WTC11 (cell line): Measurements from ENCODE around the gene MKLN1.

Source experiments
- ATF2 ChIP-seq: sonication (generic); formaldehyde crosslinking; IDR thresholded peaks from 2 replicates; pipeline ENCODE4 v1.8.1; 2022; ENCODE audit warnings: low read depth, missing genetic modification reagents, borderline replicate concordance
- ATF3 ChIP-seq: sonication (generic); formaldehyde crosslinking; conservative IDR thresholded peaks from 2 replicates; pipeline ENCODE4 v1.8.1; 2022; ENCODE audit warnings: mild to moderate bottlenecking, missing genetic modification reagents
- CDX4 ChIP-seq: fragments of 250-450 bp; sonication (Bioruptor Pico); IDR thresholded peaks from 2 replicates; pipeline ENCODE4 v1.9.0; 2021; ENCODE audit warnings: moderate library complexity, mild to moderate bottlenecking, inconsistent platforms, borderline replicate concordance
- CTCF ChIP-seq: fragments of 200-600 bp; IDR thresholded peaks from 2 replicates; pipeline ENCODE4 v1.8.0; 2022; ENCODE audit warnings: antibody characterized with exemption
- KAT7 ChIP-seq: sonication (generic); formaldehyde crosslinking; IDR thresholded peaks from 2 replicates; pipeline ENCODE4 v1.8.1; 2023; ENCODE audit warnings: missing genetic modification reagents, mild to moderate bottlenecking, borderline replicate concordance
- PREB ChIP-seq: sonication (generic); formaldehyde crosslinking; IDR thresholded peaks from 2 replicates; pipeline ENCODE4 v1.8.1; 2022; ENCODE audit warnings: mild to moderate bottlenecking, missing genetic modification reagents, moderate library complexity, borderline replicate concordance

- TF ChIP-seq CTCF: no peak
- TF ChIP-seq ATF2 (CRISPR knock-in tag): no peak
- no peak for TF ChIP-seq CDX4 (CRISPR knock-in tag)
- no peak for TF ChIP-seq PREB (CRISPR knock-in tag)
- no peak for TF ChIP-seq ATF3 (CRISPR knock-in tag)
- TF ChIP-seq KAT7 (CRISPR knock-in tag): no peak
Observed at GRCh38 chr7:131438969-131439368, 111.3 kb downstream of the MKLN1 start.
